Testis (tissue), 5 donors: ENCODE results near the gene PRRT3. TPM values are rescaled to one million over a fixed set of nuclear protein-coding genes. Genes with fewer than 3 reads are reported as not detected.
A peak's percentile ranks its signal among the peaks of the same experiment; 100 is the strongest.

Source experiments
- DNase-seq: peaks from one replicate; pipeline ENCODE4 v3.0.0-alpha.2; 2019
- H3K27ac ChIP-seq, 2 donors: fragments of 200-600 bp; sonication (generic); one replicate each; pipeline ENCODE4 v1.5.1; 2019
- H3K27me3 ChIP-seq: fragments of 200-600 bp; sonication (generic); one replicate; pipeline ENCODE4 v1.5.1; 2019
- H3K36me3 ChIP-seq: fragments of 200-600 bp; sonication (generic); one replicate; pipeline ENCODE4 v1.5.1; 2017; ENCODE audit warnings: low read depth; ENCODE audit errors: missing control alignments
- H3K4me1 ChIP-seq: fragments of 200-600 bp; sonication (generic); one replicate; pipeline ENCODE4 v1.5.1; 2019
- H3K4me3 ChIP-seq, 2 donors: fragments of 200-600 bp; sonication (generic); one replicate each; pipeline ENCODE4 v1.5.1; 2017 to 2019
- H3K9me3 ChIP-seq: fragments of 200-600 bp; sonication (generic); one replicate; pipeline ENCODE4 v1.5.1; 2017
- POLR2A ChIP-seq: fragments of 450-650 bp; IDR thresholded peaks from one replicate; pipeline ENCODE4 v1.6.1; 2017; ENCODE audit warnings: antibody characterized with exemption, mild to moderate bottlenecking, moderate library complexity
- WGBS, 2 donors: methylation state at CpG; one replicate each; pipeline ENCODE4 v1.1.5; 2018; 5-methylcytosine and 5-hydroxymethylcytosine counted together
- intact Hi-C: fragments of 100-400 bp; cut with DNase I; formaldehyde crosslinking; loops from one replicate; pipeline ENCODE4 v1.15.1; 2023; ENCODE audit warnings: low total_unique reads
- long read RNA-seq, 2 donors: transcript quantifications; one replicate each; lab custom pipeline, GENCODE V29; 2026
- polyA plus RNA-seq: library from polyadenylated mRNA; stranded (reverse); fragments of 350-450 nt; fragmentation: Illumina TruSeq; extraction: RNeasy Lipid Tissue Mini Kit (QIAGEN cat#74804); gene quantifications from one replicate; pipeline ENCODE4 v1.2.3, GENCODE V29; 2014; ENCODE audit warnings: low read depth, low replicate concordance; ENCODE audit not compliant: insufficient read depth
- total RNA-seq, 2 donors: library from RNA; depleted of rRNA; stranded (reverse); fragments of >200 nt; gene quantifications; one replicate each; pipeline ENCODE4 v1.2.3, GENCODE V29; 2016
- TF ChIP-seq, protein P1 (sequence below), 3 experiments: fragments of 450-650 bp in 2 of 3; fragments of 200-600 bp in 1 of 3; sonication (generic) in 1 of 3; IDR thresholded peaks; one replicate each; pipeline ENCODE4 v1.5.1; 2016 to 2019; ENCODE audit warnings: antibody characterized with exemption in 3 of 3, mild to moderate bottlenecking in 2 of 3, moderate library complexity in 1 of 3

Gene PRRT3
- total RNA-seq (1 to 10 TPM; 6.6 to 7.2 TPM), polyA plus RNA-seq (7.6 TPM)
- long read RNA-seq, donor 1, result 0 reads
- long read RNA-seq, donor 2, result 0 reads

DNA sequence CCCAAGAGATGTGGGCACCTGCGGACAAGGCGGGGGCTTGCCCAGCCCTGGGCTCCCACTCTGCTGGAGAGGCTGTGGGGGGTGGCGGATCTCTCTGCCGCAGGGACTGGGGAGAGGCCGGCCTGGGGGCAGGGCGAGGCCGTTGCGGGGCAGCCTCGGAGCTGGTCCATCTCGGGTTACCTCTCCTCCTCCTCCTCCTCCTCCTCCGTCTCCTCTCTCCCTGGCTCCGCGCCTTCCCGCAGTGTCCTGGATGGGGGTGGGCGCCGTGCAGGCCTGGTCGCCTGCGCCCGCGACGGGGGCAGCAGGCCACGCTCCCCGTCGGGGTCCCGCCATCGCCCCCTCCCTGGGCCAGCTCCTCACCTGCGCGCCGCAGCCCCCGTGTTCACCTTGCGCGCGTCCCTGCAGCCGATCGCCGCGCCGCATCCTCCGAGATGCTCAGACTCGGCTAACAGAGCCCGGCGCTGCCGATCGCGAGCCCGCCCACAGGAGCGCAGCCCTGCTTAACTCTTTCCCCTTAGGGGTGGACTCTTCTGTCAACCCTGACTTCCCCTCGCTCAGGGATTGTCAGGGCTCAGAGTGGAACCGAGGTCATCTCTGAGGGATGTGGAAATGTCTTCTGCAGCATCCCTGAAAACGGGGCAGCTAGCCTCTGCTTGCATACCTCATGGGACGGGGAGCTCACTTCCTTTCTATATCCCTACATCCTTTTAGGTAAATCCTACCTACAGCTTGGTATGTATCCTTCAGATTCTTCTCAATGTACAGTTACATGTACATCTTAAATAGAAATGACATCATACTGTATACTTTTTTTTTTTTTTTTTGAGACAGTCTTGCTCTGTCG is at the start of gene PRRT3:
PRRT3 (minus strand) TSS at position 447 of the 844 bp plus-strand sequence. CDS start 2,293 bp downstream, outside the sequence.
- DNase-seq, result peak; percentile 50
- Histone ChIP-seq H3K27ac (no peak within 1 kb of the TSS), H3K36me3 (no peaks in the 10 kb centered on the region), H3K4me3 (peak within 1 kb of the TSS; percentile 48 to 66), H3K9me3 (no peaks in the 10 kb centered on the region), H3K4me1 (peaks cover 10% of the 10 kb centered on the region), H3K27me3 (no peaks in the 10 kb centered on the region)
- 5 to 30% methylated on average over 5 to 38 of the region's 52 CpGs for whole genome bisulfite sequencing, 2 donors
- TF ChIP-seq, protein P1, sequence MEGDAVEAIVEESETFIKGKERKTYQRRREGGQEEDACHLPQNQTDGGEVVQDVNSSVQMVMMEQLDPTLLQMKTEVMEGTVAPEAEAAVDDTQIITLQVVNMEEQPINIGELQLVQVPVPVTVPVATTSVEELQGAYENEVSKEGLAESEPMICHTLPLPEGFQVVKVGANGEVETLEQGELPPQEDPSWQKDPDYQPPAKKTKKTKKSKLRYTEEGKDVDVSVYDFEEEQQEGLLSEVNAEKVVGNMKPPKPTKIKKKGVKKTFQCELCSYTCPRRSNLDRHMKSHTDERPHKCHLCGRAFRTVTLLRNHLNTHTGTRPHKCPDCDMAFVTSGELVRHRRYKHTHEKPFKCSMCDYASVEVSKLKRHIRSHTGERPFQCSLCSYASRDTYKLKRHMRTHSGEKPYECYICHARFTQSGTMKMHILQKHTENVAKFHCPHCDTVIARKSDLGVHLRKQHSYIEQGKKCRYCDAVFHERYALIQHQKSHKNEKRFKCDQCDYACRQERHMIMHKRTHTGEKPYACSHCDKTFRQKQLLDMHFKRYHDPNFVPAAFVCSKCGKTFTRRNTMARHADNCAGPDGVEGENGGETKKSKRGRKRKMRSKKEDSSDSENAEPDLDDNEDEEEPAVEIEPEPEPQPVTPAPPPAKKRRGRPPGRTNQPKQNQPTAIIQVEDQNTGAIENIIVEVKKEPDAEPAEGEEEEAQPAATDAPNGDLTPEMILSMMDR (IDR thresholded peaks at IDR 0.05), result no peak
- no peak for TF ChIP-seq POLR2A
- intact Hi-C loops, result no loop called here

DNA sequence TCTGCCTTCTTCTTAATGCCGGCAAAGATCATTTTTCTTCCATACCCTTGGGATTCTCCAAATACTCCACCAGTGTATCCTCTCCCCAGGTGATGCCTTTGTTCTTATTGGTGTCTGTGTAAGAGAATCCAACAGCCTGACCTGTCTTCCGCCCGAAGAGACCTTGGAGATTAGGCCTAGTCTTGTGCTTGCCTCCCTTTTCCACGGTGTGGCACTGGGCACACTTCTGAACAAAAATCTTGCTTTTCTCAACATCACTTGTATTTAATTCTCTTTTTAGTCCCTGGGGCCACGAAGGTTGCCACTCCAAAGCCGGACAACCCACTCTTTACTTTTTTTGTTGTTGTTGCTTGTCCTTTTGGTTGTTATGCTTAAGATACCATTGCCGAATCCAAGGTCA is 48.5 kb upstream of the PRRT3 start:
- 76 to 88% methylated on average over 7 of the region's 7 CpGs for WGBS, 2 donors
- intact Hi-C loops, result no loop called here
- TF ChIP-seq, protein P1 (IDR thresholded peaks at IDR 0.05), result no peak
- TF ChIP-seq POLR2A, result no peak
- no peaks in the 10 kb centered on the region for H3K36me3 ChIP-seq
- H3K27ac ChIP-seq, result no peak overlapping the region
- peak; percentile 54 for DNase-seq
- H3K4me1 ChIP-seq, result no peaks in the 10 kb centered on the region
- no peak overlapping the region for H3K4me3 ChIP-seq
- H3K9me3 ChIP-seq, result no peaks in the 10 kb centered on the region
- H3K27me3 ChIP-seq, result no peaks in the 10 kb centered on the region

DNA sequence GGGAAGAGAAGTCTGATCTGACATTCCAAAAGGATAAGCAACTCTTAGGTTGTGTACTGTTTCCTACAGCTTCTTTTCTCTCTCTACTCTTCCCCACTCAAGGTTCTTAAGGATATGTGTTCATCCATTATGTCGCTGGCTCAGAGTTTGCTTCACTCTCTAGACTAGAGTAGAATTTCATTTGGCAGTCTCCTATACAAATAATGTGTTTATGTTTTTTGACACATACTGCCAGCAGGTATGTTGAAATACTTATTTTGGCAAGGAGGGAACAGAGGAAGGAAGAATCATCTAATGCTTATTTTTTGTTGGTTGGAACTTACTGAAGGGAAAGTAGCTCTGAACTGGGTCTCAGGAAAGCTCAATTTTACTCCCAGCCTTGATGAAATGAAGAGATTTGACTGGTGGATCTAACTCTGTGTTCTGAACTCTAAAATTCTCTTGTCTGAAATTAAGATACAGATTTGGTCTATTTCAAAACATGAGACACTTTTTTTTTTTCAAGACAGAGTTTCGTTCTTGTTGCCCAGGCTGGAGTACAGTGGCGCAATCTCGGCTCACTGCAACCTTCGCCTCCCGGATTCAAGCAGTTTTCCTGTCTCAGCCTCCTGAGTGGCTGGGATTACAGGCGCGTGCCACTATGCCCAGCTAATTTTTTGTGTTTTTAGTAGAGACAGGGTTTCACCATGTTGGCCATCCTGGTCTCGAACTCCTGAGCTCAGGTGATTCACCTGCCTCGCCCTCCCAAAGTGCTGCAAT is 42.1 kb upstream of the PRRT3 start:
- Histone ChIP-seq H3K4me1 (no peaks in the 10 kb centered on the region), H3K36me3 (no peaks in the 10 kb centered on the region), H3K27me3 (no peaks in the 10 kb centered on the region), H3K9me3 (no peaks in the 10 kb centered on the region), H3K4me3 (no peak overlapping the region), H3K27ac (no peak overlapping the region)
- DNase-seq, result no peak
- intact Hi-C loops, result no loop called here
- no peak for TF ChIP-seq POLR2A
- TF ChIP-seq, protein P1 (IDR thresholded peaks at IDR 0.05), result no peak
- WGBS, 2 donors, result 94 to 97% methylated on average over 10 of the region's 10 CpGs

DNA sequence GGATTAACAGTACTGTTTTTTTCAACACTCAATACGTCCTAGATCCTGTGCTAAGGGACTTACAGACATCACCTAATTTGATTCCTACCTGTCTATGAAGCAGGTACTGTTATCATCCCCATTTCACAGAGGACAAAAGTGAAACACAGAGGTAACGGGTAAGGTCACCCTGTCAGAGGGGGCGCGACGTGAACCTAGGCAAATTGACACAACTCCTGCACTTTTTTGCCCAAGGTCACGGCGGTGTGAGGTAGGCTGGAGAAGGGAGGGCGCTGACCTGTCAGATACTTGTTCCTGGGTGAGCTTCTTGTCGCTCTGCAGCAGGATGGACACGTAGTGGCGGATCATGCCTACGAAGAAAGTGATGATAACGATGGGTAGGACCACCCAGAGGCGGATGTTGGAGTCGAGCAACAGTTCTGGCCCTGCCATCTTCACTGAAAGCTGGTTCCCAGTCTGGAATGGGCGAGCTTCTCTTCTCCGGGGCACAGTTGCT is 34.1 kb upstream of the PRRT3 start:
- Histone ChIP-seq H3K27ac (peak overlapping the region; percentile 62 to 72), H3K4me3 (peak overlapping the region; percentile 81 to 93), H3K27me3 (no peaks in the 10 kb centered on the region), H3K9me3 (no peaks in the 10 kb centered on the region), H3K4me1 (peaks cover 12% of the 10 kb centered on the region), H3K36me3 (no peaks in the 10 kb centered on the region)
- intact Hi-C loops, result no loop called here
- WGBS, 2 donors, result 0 to 1% methylated on average over 17 of the region's 17 CpGs
- DNase-seq, result no peak
- no peak for TF ChIP-seq POLR2A
- TF ChIP-seq, protein P1 (IDR thresholded peaks at IDR 0.05), result no peak
